GM12891 (cell line): Measurements from ENCODE around the gene VEGFD.

Source experiments
- POLR2A ChIP-seq: IDR thresholded peaks from 2 replicates; pipeline ENCODE4 v1.6.1; 2011; ENCODE audit warnings: low read depth, low read length, control low read depth
- POLR2AphosphoS5 ChIP-seq: IDR thresholded peaks from 2 replicates; pipeline ENCODE4 v1.6.1; 2011; ENCODE audit warnings: low read depth, low read length, control low read depth

DNA sequence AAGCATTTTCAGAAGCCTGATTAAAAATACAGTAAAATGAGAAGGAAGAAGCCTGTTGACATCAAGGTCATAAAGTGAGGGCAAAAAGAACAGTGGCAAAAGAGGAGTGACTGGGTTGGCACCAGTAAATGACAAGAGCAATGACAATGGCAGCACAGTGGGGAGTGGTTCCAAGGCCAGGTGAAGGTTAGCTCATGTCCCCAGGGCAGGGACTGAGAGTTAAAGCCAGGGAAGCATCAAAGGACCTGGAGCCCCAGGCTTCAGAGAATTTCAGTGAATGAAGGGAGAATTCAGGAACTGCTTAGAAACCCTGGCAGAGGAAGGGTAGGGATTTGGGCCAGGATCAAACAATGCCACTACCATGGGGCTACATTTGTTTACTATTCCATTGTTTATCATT, 40.1 kb downstream of the VEGFD start:
- TF ChIP-seq POLR2A, result no peak
- TF ChIP-seq POLR2AphosphoS5, result no peak
